Measurements from ENCODE around the gene KIF26B. TPM values are rescaled to one million over a fixed set of nuclear protein-coding genes. Genes with fewer than 3 reads are reported as not detected.

Gene KIF26B
- total RNA-seq, 3 donors from 2014 or later (not counting 1 experiment from before 2014, with no cell fraction given) = 0.16 to 0.96 (median 0.18) TPM

- H3K4me3 ChIP-seq (ENCODE audit: low read length) = no peak overlapping the region
- intact Hi-C loops (cut with micrococcal nuclease) = no loop called here
- H3K9me3 ChIP-seq (ENCODE audit: control insufficient read depth, insufficient read depth, low read length) = no peaks in the 10 kb centered on the region
- no peak for TF ChIP-seq CTCF (IDR thresholded peaks at IDR 0.05)
- H3K4me1 ChIP-seq (ENCODE audit: control insufficient read depth, insufficient read depth, low read length) = no peaks in the 10 kb centered on the region
- 55% methylated on average over 6 of the region's 6 CpGs for WGBS (ENCODE audit: insufficient coverage)
- H3K9me3 Mint-ChIP-seq = no peaks in the 10 kb centered on the region
- H3K36me3 ChIP-seq (ENCODE audit: control insufficient read depth, insufficient read depth, low read length) = no peaks in the 10 kb centered on the region
- H3K4me1 Mint-ChIP-seq = no peaks in the 10 kb centered on the region
- H3K27ac Mint-ChIP-seq = no peak overlapping the region
- H3K27ac ChIP-seq (ENCODE audit: low read length) = no peak overlapping the region
- H3K27me3 ChIP-seq (ENCODE audit: control insufficient read depth, insufficient read depth, low read length) = no peaks in the 10 kb centered on the region
- peaks cover 0 to 8% of the 10 kb centered on the region in 2 donors for H3K27me3 Mint-ChIP-seq (ENCODE audit: low read depth in 2 of 2)
- ATAC-seq (no peak), DNase-seq (no peak)
- H3K36me3 Mint-ChIP-seq = no peaks in the 10 kb centered on the region
- H3K4me3 Mint-ChIP-seq = no peak overlapping the region
Observed at GRCh38 chr1:245292553-245292952, 137.8 kb downstream of the KIF26B start.

GRCh38 chr1:245294020-245294419 is 139.2 kb downstream of the KIF26B start:
- H3K27ac Mint-ChIP-seq = no peak overlapping the region
- H3K36me3 Mint-ChIP-seq = no peaks in the 10 kb centered on the region
- Histone ChIP-seq H3K9me3 (ENCODE audit: control insufficient read depth, insufficient read depth, low read length) (no peaks in the 10 kb centered on the region), H3K36me3 (ENCODE audit: control insufficient read depth, insufficient read depth, low read length) (no peaks in the 10 kb centered on the region), H3K4me1 (ENCODE audit: control insufficient read depth, insufficient read depth, low read length) (no peaks in the 10 kb centered on the region), H3K27me3 (ENCODE audit: control insufficient read depth, insufficient read depth, low read length) (no peaks in the 10 kb centered on the region), H3K4me3 (ENCODE audit: low read length) (no peak overlapping the region), H3K27ac (ENCODE audit: low read length) (no peak overlapping the region)
- no peaks in the 10 kb centered on the region for H3K9me3 Mint-ChIP-seq
- intact Hi-C loops (cut with micrococcal nuclease) = no loop called here
- DNase-seq (no peak), ATAC-seq (no peak)
- no peaks in the 10 kb centered on the region for H3K4me1 Mint-ChIP-seq
- H3K4me3 Mint-ChIP-seq = no peak overlapping the region
- 72% methylated on average over 2 of the region's 5 CpGs for WGBS (ENCODE audit: insufficient coverage)
- peaks cover 0 to 6% of the 10 kb centered on the region in 2 donors for H3K27me3 Mint-ChIP-seq (ENCODE audit: low read depth in 2 of 2)
- TF ChIP-seq CTCF (IDR thresholded peaks at IDR 0.05) = no peak

- ATAC-seq (no peak), DNase-seq (no peak)
- H3K4me1 ChIP-seq (ENCODE audit: control insufficient read depth, insufficient read depth, low read length) = no peaks in the 10 kb centered on the region
- no peak overlapping the region for H3K27ac Mint-ChIP-seq
- H3K9me3 ChIP-seq (ENCODE audit: control insufficient read depth, insufficient read depth, low read length) = no peaks in the 10 kb centered on the region
- intact Hi-C loops (cut with micrococcal nuclease) = no loop called here
- H3K4me3 Mint-ChIP-seq = no peak overlapping the region
- no peaks in the 10 kb centered on the region for H3K27me3 ChIP-seq (ENCODE audit: control insufficient read depth, insufficient read depth, low read length)
- H3K4me3 ChIP-seq (ENCODE audit: low read length) = no peak overlapping the region
- TF ChIP-seq CTCF (IDR thresholded peaks at IDR 0.05) = no peak
- H3K4me1 Mint-ChIP-seq = no peaks in the 10 kb centered on the region
- no peaks in the 10 kb centered on the region for H3K36me3 ChIP-seq (ENCODE audit: control insufficient read depth, insufficient read depth, low read length)
- no peak overlapping the region for H3K27ac ChIP-seq (ENCODE audit: low read length)
- 90% methylated on average over 12 of the region's 12 CpGs for WGBS (ENCODE audit: insufficient coverage)
- H3K27me3 Mint-ChIP-seq (ENCODE audit: low read depth in 2 of 2) = peaks cover 0 to 13% of the 10 kb centered on the region in 2 donors
- no peaks in the 10 kb centered on the region for H3K9me3 Mint-ChIP-seq
- H3K36me3 Mint-ChIP-seq = no peaks in the 10 kb centered on the region
Observed at GRCh38 chr1:245298781-245299180, 144.0 kb downstream of the KIF26B start.

- no peaks in the 10 kb centered on the region for H3K9me3 Mint-ChIP-seq
- no peak for DNase-seq
- H3K27ac Mint-ChIP-seq = no peak overlapping the region
- H3K36me3 ChIP-seq (ENCODE audit: control insufficient read depth, insufficient read depth, low read length) = no peaks in the 10 kb centered on the region
- H3K4me1 Mint-ChIP-seq = no peaks in the 10 kb centered on the region
- intact Hi-C loops (cut with micrococcal nuclease) = no loop called here
- no peak overlapping the region for H3K27ac ChIP-seq (ENCODE audit: low read length)
- no peaks in the 10 kb centered on the region for H3K9me3 ChIP-seq (ENCODE audit: control insufficient read depth, insufficient read depth, low read length)
- no peaks in the 10 kb centered on the region for H3K27me3 ChIP-seq (ENCODE audit: control insufficient read depth, insufficient read depth, low read length)
- H3K4me1 ChIP-seq (ENCODE audit: control insufficient read depth, insufficient read depth, low read length) = no peaks in the 10 kb centered on the region
- no peak overlapping the region for H3K4me3 ChIP-seq (ENCODE audit: low read length)
- no peaks in the 10 kb centered on the region for H3K36me3 Mint-ChIP-seq
- whole genome bisulfite sequencing (ENCODE audit: insufficient coverage) = 82% methylated on average over 10 of the region's 10 CpGs
- no peak for TF ChIP-seq CTCF (IDR thresholded peaks at IDR 0.05)
- no peak overlapping the region for H3K4me3 Mint-ChIP-seq
- H3K27me3 Mint-ChIP-seq (ENCODE audit: low read depth in 2 of 2) = peaks cover 0 to 13% of the 10 kb centered on the region in 2 donors
- no peak for ATAC-seq
Observed at GRCh38 chr1:245301162-245301580, 146.4 kb downstream of the KIF26B start.
